Pancreas (tissue), 10 donors: ENCODE data around the gene MAN2B1. TPM values are rescaled to one million over a fixed set of nuclear protein-coding genes. Genes with fewer than 3 reads are reported as not detected.
"Not testable (repeated sequence)": the region's sequence is repeated elsewhere in the genome, so short reads cannot be mapped to it uniquely, and the experiment has no call there.

Experiments
- ATAC-seq, 4 donors: fragments of 200-7000 bp; cut with Tn5 transposase; one replicate each; pipeline versions ENCODE4 v1.8.0 to v1.9.1; 2020; ENCODE audit warnings: mild to moderate bottlenecking in 4 of 4, moderate library complexity in 4 of 4
- DNase-seq, 6 donors: peaks; one replicate each; pipeline ENCODE4 v3.0.0-alpha.2; 2020
- FAIRE-seq: peaks from 2 replicates; lab custom pipeline; 2012; peaks lifted over from hg19 to GRCh38; lab: Jason Lieb, UNC
- H3K27ac ChIP-seq, 4 donors: fragments of 200-600 bp; sonication (generic); 1 replicate in 3 of 4; 2 replicates in 1 of 4; pipeline versions ENCODE4 v1.5.0 to v1.8.0; 2020
- H3K27me3 ChIP-seq, 4 donors: fragments of 200-600 bp; one replicate each; pipeline ENCODE4 v1.8.0; 2021
- H3K36me3 ChIP-seq, 3 donors: fragments of 200-600 bp; sonication (generic) in 1 of 3; one replicate each; pipeline versions ENCODE4 v1.5.0 to v1.8.0; 2020 to 2021
- H3K4me1 ChIP-seq, 3 donors: fragments of 200-600 bp; one replicate each; pipeline ENCODE4 v1.8.0; 2021
- H3K4me3 ChIP-seq, 4 donors: fragments of 200-600 bp; sonication (generic) in 2 of 4; one replicate each; pipeline versions ENCODE4 v1.5.0 to v1.8.0; 2020 to 2021
- H3K9me3 ChIP-seq, 4 donors: fragments of 200-600 bp; one replicate each; pipeline ENCODE4 v1.8.0; 2021
- CTCF ChIP-seq, 4 donors: fragments of 200-600 bp; sonication (generic) in 3 of 4; IDR thresholded peaks; one replicate each; pipeline versions ENCODE4 v1.5.0 to v1.8.0; 2021; ENCODE audit warnings: antibody characterized with exemption in 4 of 4
- WGBS, 2 donors: extraction: QIAGEN DNeasy Blood & Tissue Kit; methylation state at CpG; one replicate each; pipeline ENCODE4 v1.1.7; 2013; 5-methylcytosine and 5-hydroxymethylcytosine counted together
- intact Hi-C, 3 donors: fragments of 100-400 bp; cut with DNase I; formaldehyde crosslinking; loops; one replicate each; pipeline versions ENCODE4 v1.11.1 to v1.14.2; 2022
- polyA plus RNA-seq, 2 donors: library from polyadenylated mRNA; stranded (reverse); fragments of 200-250 nt; gene quantifications; one replicate each; pipeline ENCODE4 v1.2.3, GENCODE V29; 2013
- total RNA-seq, 6 donors: library from RNA; stranded (reverse); fragmentation: NEBNext Ultra II Directional in 4 of 6; extraction: Animal tissue kit (Norgen Biotek cat#: 25700) in 4 of 6; gene quantifications; one replicate each; pipeline versions ENCODE4 v1.2.1 to v1.2.4, GENCODE V29; 2021 to 2023
- donor health status: healthy with polysubstance abuse.
- donor health status: DM: no; HTN: no; CAD: no; lungs with moderate emphysema.
- donor health status: DM: no; HTN: no; CAD: no.
- donor health status: control.
- donor health status: control.
- donor health status: Bipolar disorder and iron deficiency.
- donor health status: DM: yes; HTN: yes; CAD: no.
- donor health status: DM: no; HTN: no; CAD: no.
- donor health status: DM: no; HTN: no; CAD: no.
- donor health status: DM: yes; HTN: yes; CAD: no.

The MAN2B1 gene
- total RNA-seq (10 to 100 TPM; 33.2 to 92.8 (median 59.2) TPM), polyA plus RNA-seq (10 to 100 TPM; 30.2 to 48.2 TPM)

GRCh38 chr19:12666265-12667048 lies at the start of gene MAN2B1, which contains the start of gene WDR83:
Gene MAN2B1 (minus strand): TSS chr19:12666742. CDS start chr19:12666701, 41 bp downstream.
Gene WDR83 (plus strand): TSS chr19:12666807. CDS start chr19:12669791, 2,984 bp downstream.
- no peak for FAIRE-seq
- ATAC-seq, result peak; percentile 77 to 87 (median 84)
- 1% methylated on average over 42 to 46 of the region's 46 CpGs for WGBS, 2 donors

DNA sequence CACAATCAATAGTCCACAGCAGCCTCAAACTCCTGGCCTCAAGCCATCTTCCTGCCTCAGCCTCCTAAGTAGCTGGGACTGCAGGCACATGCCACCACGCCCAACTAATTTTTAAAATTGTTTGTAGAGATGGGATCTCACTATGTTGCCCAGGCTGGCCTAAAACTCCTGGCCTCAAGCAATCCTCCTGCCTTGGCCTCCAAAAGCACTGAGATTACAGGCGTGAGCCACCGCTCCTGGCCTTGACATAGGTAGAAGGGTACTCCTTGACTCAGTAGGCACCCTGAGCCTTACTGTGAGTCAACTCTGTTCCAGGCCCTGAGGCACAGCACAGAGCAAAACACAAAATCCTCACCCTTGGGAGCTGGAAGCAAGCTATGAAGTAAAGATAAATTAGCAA lies 49.4 kb upstream of the MAN2B1 start:
- no peak overlapping the region for H3K27ac ChIP-seq
- peaks cover 0 to 8% (median 7%) of the 10 kb centered on the region in 3 donors for H3K4me1 ChIP-seq
- no peak for TF ChIP-seq CTCF (IDR thresholded peaks at IDR 0.05)
- H3K36me3 ChIP-seq, result peaks cover 0 to 29% (median 27%) of the 10 kb centered on the region in 3 donors
- FAIRE-seq, result no peak
- WGBS, 2 donors, result 93 to 96% methylated on average over 3 of the region's 3 CpGs
- intact Hi-C loops, result loop anchor here in 1 of 3 donors (10.0 kb wide), 1 partner anchor 129 kb away; no protein-coding TSS in a partner anchor
- no peak for DNase-seq
- no peaks in the 10 kb centered on the region for H3K27me3 ChIP-seq
- no peak for ATAC-seq
- no peak overlapping the region for H3K4me3 ChIP-seq
- H3K9me3 ChIP-seq, result no peaks in the 10 kb centered on the region

More at GRCh38 chr19:12666265-12667048, at the start of gene MAN2B1, which contains the start of gene WDR83:
- peak in 5 of 6 donors; percentile 58 to 88 (median 72) for DNase-seq
- H3K4me1 ChIP-seq, result peaks cover 4 to 29% (median 7%) of the 10 kb centered on the region in 3 donors
- peak within 1 kb of the TSS; percentile 75 to 84 (median 82) for H3K4me3 ChIP-seq
- H3K27me3 ChIP-seq, result no peaks in the 10 kb centered on the region
- intact Hi-C loops, result no loop called here
- TF ChIP-seq CTCF (IDR thresholded peaks at IDR 0.05), result no peak
- H3K9me3 ChIP-seq, result no peaks in the 10 kb centered on the region
- H3K27ac ChIP-seq, result peak within 1 kb of the TSS in 3 of 4 donors; percentile 33 to 63 (median 40)
- peaks cover 0 to 6% (median 0%) of the 10 kb centered on the region in 3 donors for H3K36me3 ChIP-seq

- intact Hi-C loops, result loop anchor here in 1 of 3 donors (10.0 kb wide), 1 partner anchor 130 kb away; no protein-coding TSS in a partner anchor
- Histone ChIP-seq H3K27me3 (no peaks in the 10 kb centered on the region), H3K36me3 (peaks cover 0 to 38% (median 34%) of the 10 kb centered on the region in 3 donors), H3K4me3 (no peak overlapping the region), H3K4me1 (no peaks in the 10 kb centered on the region), H3K9me3 (no peaks in the 10 kb centered on the region), H3K27ac (no peak overlapping the region)
- no peak for TF ChIP-seq CTCF (IDR thresholded peaks at IDR 0.05)
- DNase-seq (no peak), FAIRE-seq (no peak), ATAC-seq (no peak)
- WGBS, 2 donors, result 92 to 94% methylated on average over 15 of the region's 15 CpGs
Measured at GRCh38 chr19:12715102-12715501, 48.6 kb upstream of the MAN2B1 start.

- H3K36me3 ChIP-seq, result peaks cover 0 to 38% (median 34%) of the 10 kb centered on the region in 3 donors
- ATAC-seq, DNase-seq, H3K27me3 ChIP-seq, H3K4me3 ChIP-seq, H3K27ac ChIP-seq, H3K9me3 ChIP-seq, FAIRE-seq, H3K4me1 ChIP-seq: not testable (repeated sequence)
- intact Hi-C loops, result loop anchor here in 1 of 3 donors (10.0 kb wide), 1 partner anchor 131 kb away; no protein-coding TSS in a partner anchor
- WGBS, 2 donors, result 92 to 98% methylated on average over 9 of the region's 9 CpGs
Measured at GRCh38 chr19:12713304-12713703, 46.8 kb upstream of the MAN2B1 start.

DNA sequence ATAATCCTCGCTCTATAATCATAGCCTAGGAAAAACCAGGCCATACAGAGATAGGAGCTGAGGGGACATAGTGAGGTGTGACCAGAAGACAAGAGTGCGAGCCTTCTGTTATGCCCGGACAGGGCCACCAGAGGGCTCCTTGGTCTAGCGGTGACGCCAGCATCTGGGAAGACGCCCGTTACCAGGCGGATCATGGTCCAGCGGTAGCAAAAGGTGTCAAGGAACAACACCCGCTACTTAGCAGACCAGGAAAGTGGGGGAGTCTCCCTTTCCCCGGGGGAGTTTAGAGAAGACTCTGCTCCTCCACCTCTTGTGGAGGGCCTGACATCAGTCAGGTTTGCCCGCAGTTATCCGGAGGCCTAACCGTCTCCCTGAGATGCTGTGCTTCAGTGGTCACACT lies 45.5 kb upstream of the MAN2B1 start:
- intact Hi-C loops, result loop anchor here in 1 of 3 donors (10.0 kb wide), 1 partner anchor 133 kb away; no protein-coding TSS in a partner anchor
- not testable (repeated sequence) for H3K27me3 ChIP-seq, H3K27ac ChIP-seq, H3K9me3 ChIP-seq, FAIRE-seq, H3K4me1 ChIP-seq, ATAC-seq, H3K4me3 ChIP-seq
- peak in 1 of 6 donors; percentile 55 for DNase-seq
- WGBS, 2 donors, result 46 to 54% methylated on average over 10 to 12 of the region's 14 CpGs
- peaks cover 0 to 38% (median 34%) of the 10 kb centered on the region in 3 donors for H3K36me3 ChIP-seq
- peak in 2 of 4 donors; percentile 6 to 12 for TF ChIP-seq CTCF (IDR thresholded peaks at IDR 0.05)
